ENCODE data around the gene OLFM1.
"Not testable (repeated sequence)": the region's sequence is repeated elsewhere in the genome, so short reads cannot be mapped to it uniquely, and the experiment has no call there.

OLFM1 gene

DNA sequence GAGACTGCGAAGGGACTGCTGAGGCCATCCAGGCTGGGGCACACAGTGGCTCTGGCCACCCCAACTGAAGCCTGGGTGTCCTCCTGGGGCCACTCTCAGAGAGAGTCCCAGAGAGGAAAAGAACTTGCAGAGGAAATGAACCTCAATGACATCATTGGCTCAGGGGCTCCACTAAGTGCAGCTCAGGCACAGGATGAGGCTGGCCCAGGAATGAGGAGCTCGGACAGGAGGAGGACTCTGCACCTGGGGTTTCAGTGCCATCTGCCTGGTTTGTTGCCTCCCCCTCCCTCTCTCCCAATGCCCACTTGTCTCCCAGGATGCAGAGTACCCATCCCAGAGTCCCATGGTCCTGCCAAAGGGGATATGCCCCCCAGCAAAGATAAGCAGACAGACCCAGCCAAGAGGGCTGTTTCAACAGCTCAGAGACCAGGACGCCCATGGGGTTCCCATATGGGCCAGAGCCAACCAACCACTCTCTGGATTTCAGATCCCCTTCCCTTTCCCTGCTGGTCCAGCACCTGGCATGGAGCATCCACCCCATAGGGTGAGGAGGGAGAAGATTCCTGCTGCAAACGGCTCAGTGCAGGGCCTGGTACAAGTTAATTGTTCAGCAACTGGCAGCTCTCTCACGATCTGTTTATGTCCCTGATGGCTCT lies 26.9 kb upstream of the OLFM1 start:
- DNase-seq (ENCODE audit: low read depth) = no peak

DNA sequence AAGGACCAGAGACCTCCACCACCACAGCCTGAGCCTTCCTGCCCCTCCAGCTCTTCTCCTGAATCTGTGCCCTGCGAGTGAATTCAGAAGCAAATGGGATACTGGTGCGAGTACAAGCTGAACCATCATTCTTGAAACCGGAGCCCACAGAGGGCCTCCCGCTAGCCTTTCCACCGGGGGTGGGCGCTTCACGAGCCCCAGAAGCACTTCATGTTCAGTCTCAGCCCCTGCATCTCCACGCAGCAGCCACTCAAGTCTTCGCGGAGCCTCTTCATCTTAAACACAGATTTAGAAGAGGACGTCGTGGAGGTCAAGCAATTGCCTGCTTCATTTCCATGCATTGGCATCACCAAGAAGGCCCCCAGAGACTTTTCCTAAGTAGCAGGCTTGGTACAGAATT lies 26.0 kb upstream of the OLFM1 start:
- DNase-seq (ENCODE audit: low read depth) = no peak

DNA sequence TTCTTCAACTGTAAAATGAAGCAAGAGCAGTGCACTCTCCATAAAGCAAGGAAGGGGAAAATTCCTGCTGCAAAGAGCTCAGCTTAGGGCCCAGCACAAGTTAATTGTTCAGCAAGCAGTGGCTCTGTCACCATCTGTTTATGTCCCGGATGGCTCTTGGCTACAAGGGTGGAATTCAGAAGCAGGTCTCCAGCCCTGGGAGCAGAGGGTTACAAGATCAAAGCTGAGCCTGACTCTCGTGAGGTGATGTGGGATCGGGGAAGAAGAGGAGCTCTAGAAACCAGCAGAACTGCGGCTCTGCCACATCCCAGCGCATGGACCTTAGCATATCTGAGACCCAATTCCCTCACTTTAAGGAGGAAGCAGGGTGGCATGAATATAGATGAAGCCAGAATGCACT lies 25.2 kb upstream of the OLFM1 start:
- no peak for DNase-seq (ENCODE audit: low read depth)

DNA sequence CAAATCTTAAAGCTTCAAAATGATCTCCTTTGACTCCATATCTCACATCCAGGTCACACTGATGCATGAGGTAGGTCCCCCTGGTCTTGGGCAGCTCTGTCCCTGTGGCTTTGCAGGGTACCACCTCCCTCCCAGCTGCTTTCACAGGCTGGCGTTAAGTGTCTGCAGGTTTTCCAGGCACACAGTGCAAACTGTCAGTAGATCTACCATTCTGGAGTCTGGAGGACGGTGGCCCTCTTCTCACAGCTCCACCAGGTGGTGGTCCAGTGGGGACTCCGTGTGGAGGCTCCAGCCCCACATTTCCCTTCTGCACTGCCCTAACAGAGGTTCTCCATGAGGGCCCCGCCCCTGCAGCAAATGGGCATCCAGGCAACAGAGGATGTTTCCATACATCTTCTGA lies 24.0 kb upstream of the OLFM1 start:
- DNase-seq (ENCODE audit: low read depth) = not testable (repeated sequence)

DNA sequence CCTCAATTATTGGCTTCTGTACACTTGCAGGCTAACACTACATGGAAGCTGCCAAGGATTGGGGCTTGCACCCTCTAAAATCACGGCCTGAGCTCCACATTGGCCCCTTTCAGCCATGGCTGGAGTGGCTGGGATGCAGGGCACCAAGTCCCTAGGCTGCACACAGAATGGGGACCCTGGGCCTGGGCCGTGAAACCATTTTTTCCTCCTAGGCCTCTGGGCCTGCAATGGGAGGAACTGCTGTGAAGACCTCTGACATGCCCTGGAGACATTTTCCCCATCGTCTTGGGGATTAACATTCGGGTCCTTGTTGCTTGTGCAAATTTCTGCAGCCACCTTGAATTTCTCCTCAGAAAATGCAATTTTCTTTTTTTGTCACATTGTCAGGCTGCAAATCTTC lies 23.6 kb upstream of the OLFM1 start:
- not testable (repeated sequence) for DNase-seq (ENCODE audit: low read depth)

DNA sequence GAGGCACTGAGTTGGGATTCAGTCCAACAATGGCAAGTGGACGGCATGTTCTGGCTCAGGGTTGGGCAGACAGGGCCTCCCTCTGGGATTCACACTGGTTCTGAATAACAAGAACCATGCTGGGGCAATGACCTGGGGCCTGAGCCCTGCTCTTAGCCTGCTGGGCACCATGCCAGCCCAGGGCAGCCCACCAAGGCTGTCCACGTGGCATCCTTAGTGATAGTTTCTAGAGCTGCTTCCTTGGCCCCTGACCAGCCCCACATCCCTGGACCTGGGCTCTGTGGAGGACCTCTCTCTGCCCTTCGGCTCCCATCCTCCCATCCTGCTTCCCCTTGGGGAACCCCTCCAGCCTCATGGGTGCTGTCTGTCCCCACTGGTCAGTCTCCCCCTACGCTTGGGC lies 22.3 kb upstream of the OLFM1 start:
- DNase-seq (ENCODE audit: low read depth) = no peak

DNA sequence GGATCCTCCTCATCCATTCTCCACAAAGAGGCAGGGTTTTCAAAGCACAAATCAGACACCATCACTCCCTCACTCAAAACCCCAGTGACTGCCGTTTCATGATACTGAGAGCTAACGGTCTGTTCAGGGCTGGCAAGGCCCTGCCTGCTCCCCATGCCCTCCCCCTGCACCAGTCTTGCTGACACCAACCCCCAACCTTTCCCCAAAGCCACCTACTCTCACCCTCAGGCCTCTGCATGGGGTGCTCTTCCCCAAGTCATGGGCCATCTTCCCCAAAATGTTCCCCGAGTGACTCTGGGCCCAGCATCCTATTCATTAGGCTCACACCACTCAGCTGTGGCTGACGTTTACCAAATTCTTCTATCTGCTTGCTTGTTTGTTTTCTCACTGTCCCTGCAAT lies 21.7 kb upstream of the OLFM1 start:
- DNase-seq (ENCODE audit: low read depth) = no peak

DNA sequence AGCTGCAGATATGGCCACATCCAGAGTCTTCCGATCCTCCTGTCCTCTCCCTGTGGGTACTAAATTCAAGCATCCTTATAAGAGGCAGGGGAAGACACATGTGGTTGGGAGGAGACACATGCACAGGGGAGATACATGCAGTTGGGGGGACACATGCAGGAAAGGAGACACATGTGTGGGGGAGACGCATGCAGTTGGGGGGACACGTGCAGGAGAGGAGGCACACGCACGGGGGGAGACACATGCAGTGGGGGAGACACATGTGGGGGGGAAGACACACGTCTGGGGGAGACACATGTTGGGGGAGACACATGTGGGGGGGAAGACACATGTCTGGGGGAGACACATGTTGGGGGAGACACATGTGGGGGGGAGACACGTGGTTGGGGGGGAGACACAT lies 21.2 kb upstream of the OLFM1 start:
- DNase-seq (ENCODE audit: low read depth) = no peak

DNA sequence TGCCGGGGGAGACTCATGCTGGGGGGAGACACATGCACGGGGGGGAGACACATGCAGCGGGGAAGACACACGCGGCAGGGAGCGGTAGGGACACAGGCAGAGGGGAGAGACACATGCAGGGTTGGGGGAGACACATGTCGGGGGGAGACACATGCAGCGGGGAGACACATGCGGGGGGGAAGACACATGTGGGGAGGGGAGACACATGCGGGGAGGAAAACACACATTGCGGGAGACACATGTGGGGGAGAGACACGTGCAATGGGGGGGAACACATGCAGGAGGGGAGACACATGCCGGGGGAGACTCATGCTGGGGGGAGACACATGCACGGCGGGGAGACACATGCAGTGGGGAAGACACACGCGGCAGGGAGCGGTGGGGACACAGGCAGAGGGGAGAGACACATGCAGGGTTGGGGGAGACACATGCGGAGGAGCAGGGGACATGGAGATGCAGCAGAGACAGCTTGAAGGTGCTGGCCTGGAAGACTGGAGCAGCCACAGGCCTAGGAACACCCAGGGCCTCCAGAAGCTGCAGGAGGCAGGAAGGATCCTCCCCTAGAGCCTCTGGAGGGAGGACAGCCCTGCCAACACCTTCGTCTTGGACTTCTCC lies 20.3 kb upstream of the OLFM1 start:
- no peak for DNase-seq (ENCODE audit: low read depth)

DNA sequence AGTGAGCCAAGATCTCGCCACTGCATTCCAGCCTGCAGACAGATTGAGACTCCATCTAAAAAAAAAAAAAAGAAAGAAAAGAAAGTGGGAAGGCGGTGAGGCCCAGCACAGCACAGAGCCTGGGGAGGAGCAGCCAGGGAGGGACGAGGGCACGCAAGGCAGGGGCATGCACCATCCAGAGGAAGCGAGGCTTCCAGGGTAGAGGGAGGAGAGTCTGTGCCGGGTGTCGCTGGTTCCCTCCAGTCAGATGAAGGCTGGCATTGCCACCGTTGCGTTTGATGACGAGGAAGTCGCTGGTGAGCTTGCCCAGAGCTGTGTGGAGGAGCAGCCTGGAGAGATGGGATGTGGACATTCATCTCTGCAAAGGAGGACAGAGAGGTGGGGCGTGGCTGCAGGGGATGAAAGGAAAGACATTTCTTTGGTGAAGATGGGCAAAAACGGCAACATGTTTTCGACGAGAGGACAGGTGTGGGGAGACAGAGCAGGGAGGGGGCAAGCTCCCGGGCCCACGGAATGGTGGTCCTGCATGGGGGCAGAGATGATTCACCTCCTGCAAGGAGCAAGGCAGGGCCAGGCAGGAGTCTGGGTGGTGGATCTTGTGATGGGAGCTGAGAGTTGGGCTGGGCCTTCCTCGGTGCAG lies 18.6 kb upstream of the OLFM1 start:
- no peak for DNase-seq (ENCODE audit: low read depth)

DNA sequence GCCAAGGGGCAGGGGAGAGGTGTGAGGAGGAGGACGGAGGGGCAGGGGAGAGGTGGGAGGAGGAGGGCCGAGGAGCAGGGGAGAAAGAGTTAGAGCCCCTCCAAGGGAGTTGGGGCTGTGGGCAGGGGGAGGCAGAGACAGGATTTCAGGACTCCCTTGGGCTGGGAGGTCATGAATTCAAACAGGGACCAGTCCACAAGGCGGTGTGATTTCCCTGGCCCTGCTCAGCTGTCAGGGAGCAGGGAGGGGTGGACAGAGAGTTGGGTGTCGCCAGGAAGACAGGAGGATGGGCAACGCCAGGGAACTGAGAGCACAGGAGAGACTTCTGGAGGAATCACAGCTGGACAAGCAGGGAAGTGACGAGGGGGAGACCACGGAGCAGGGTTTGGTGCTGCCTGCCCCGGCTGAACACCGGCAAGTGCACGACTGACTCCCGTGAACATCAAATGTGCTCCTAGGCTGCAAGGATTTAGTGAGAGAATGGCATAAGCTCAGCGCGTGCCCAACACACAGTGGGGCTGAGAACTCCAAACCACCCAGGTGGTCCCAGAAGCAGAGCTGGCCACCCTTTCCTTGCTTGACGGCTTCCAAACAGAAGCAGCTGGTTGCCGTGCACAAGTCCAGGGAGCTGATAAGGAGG lies 17.8 kb upstream of the OLFM1 start:
- DNase-seq (ENCODE audit: low read depth) = no peak

DNA sequence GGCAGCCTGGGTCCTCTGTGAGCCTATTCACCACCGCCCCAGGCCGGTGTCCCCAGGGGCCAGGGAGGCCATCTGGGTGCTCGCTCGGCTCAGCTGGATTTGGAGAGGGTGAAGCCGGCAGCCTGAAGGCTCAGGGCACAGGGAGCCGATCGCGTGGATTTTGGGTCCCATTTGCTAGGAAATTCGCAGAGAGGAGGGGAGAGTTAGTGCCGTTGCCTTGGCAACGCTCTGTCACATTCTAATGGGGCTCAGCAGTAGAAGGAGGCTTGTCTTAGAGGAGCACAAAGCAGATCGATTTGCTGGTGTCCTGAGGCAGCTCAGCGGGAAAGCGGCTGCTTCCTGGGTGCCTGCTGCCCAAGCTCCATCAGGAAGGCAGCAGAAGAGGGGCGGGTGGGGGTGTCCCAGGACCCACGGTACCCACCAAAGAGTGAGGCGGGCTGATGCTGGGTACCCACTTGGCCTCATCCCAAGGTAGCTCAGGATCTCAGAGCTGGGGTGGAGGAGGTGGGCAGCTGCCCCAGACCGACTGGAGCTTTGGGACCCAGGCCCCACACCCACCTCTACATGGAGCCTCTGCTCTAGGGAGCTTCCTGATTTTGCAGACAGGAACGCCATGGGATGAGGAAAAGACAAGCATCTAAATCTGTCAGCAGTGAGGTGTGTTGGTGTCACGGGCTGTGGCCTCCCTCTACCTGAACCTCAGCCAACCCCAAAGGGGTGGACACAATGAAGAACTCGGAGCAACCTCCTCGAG lies 17.1 kb upstream of the OLFM1 start:
- DNase-seq (ENCODE audit: low read depth) = no peak

DNA sequence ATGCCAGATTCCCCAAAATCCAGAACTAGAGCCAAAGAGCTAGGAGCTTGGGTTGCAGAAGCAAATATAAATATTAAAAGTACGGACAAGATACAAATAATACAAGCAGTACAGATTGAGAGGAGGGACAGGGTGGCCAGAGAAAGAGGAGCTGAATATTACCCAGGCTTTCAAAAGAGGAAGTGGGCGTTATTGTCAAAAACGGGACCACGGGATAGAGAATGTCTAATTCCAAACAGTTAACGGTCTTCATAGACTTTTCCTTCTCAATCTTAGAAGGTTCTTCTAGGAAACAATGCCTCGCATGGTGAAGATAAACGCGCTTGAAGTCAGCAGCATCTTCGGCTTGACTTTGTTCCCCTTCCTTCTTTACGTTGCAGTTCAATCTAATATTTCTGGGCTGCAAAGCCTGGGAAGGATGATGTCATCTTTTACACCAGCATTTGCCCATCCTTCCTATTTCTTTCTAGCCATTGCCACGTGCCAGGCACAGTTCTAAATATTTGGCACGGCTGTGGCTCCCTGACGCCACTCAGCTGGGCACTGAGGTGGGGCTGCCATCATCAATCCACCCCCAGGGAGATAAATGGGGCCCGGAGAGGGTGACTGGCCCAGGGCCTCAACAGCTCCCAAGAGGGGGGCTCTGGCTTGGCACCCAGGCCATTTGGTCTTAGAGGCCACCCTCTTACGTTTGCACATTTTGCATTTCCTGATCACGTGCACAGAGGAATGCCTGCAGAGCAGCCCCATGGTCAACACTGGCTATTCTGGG lies 16.3 kb upstream of the OLFM1 start:
- DNase-seq (ENCODE audit: low read depth) = no peak

DNA sequence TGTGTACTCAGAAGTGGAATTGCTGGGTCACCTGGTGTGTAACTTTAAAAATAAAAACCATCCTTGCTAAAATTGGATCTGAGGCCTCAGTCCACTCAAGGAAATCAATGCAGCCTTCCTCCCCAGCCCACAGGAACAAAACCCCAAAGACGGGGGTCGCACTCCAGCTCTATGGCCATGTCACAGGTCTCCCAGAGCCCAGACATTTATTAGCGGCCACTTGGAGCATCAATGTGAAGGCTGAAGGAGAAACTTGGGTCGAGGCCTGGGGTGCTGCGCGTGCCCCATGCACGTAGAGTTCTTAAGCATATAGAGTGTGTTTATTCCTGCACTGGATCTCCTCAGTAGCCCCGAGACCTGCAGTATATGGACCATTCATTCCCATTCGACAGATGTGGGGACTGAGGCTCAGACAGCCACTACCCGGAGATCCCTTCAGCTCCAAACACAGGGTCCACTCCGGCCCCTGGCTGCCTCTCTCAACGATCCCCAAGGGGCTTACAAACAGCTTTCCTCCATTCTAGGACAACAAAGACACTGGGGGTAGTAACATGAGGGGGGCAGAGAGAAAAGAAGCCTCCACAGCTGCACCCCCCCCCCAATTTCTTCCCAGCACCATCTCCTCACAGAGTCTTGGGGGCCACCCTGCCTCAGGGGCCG lies 14.3 kb upstream of the OLFM1 start:
- no peak for DNase-seq (ENCODE audit: low read depth)

DNA sequence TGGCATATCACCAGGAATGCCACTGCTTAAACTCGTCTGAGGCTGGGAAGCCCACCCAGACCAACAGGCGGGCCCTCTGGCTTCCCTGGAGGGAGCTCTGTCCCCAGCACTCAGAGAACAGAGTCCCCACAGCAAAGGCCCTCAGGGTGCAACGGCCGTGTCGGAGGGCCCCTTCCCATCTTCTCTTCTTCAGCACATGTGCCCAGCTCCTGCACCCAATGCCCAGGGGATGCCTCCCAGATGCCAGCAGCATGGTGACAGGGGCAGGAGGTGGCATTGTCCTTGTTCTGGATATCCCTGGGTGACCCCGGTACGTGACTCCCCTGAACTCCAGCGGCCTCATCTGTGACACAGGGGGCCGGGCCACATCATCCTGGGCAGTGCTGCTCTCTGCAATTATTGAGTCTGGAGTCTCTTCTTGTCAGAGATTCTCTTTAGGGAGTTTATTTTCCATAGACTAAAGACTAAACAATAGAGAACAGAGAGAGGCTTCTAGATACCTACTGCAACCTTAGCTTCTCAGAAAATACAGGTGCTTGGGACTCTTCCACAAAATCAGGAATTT lies 13.6 kb upstream of the OLFM1 start:
- DNase-seq (ENCODE audit: low read depth) = no peak

DNA sequence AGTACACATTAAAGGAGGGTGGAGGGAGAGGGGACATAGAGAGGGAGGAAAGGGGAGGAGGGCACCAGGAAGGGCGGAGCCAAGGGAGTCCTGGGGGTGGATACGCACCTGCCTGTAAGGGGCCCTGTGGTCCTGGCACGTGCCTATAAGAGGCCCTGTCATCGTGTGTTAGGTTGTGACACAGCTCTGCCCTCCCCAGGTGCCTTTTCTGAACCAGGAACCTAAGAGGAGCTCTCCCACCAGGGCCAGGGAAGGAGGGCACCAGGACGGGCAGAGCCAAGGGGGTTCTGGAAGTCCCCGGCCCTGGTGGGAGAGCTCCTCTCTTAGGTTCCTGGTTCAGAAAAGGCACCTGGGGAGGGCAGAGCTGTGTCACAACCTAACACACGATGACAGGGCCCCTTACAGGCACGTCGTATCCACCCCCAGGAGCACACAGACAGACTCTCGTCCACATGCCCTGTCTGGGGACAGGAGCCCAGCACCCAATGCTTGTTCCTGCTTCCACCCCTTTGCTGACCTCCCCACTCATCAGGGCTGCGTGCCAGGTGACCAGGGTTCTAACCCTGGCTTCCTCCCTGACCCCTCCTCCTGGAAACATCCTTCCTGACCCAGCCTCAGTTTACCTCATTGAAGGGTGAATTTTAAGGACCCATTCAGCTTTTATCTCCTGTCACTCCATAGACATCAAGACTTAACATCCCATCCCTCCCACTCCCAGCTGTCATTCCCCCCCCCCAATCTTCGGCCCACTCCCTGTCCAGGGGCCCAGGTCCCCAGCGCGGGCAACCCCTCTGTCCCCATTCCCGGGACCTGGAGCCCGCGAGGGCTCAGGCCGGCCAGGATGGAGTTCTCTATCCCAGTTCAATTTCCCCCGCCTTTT lies 12.9 kb upstream of the OLFM1 start:
- DNase-seq (ENCODE audit: low read depth) = no peak

DNA sequence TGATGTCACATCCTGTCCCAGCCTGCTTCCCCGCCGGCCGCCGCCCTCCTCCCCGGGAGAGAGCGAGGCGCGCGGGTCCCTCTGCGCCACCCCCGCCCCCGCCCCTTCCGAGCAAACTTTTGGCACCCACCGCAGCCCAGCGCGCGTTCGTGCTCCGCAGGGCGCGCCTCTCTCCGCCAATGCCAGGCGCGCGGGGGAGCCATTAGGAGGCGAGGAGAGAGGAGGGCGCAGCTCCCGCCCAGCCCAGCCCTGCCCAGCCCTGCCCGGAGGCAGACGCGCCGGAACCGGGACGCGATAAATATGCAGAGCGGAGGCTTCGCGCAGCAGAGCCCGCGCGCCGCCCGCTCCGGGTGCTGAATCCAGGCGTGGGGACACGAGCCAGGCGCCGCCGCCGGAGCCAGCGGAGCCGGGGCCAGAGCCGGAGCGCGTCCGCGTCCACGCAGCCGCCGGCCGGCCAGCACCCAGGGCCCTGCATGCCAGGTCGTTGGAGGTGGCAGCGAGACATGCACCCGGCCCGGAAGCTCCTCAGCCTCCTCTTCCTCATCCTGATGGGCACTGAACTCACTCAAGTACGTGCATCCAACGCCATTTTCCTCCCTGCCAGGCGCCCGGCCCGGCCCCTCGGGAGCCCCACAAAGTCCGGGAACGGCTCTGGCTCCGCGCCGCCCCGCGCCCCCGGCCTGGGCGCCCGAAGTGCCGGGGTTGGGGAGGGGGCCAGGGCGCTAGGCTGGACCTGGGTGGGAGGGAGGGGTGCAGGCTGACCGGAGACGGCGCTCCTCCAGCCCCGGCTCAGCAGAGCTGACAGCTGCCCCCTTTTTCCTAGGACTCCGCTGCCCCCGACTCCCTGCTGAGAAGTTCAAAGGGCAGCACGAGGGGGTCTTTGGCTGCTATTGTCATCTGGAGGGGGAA lies 12.0 kb upstream of the OLFM1 start:
- no peak for DNase-seq (ENCODE audit: low read depth)

DNA sequence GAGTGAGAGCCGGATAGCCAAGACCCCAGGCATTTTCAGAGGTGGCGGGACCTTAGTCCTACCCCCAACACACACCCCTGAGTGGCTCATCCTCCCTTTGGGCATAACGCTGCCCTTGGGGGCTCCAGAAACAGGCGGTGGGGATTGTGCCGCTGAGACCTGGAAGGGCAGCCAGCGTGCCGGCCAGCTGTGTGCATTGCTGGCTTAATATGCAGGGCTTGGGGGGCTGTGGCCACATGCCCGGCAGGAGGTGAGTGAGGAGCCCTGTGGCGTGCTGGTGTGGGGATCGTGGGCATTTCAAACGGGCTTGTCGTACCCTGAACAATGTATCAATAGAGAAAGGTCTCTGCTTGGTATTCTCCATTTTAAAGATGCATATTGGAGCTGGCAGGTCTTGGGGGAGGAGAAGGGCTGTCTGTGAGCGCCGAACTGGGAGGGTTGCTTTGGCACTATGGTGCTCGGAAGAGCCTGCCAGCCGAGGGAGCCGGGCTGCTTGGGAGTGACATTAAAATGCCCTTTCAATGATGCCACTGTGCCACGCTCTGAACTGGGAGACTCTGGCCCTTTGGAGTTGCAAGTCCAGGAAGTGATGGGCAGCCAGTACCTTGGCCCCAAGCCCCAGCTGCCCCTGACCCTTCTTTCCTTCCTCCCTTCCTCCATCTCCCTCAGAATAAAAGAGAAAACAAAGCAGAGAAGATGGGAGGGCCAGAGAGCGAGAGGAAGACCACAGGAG lies 11.2 kb upstream of the OLFM1 start:
- DNase-seq (ENCODE audit: low read depth) = no peak
